ENCODE measurements around the gene TFE3.

DNA sequence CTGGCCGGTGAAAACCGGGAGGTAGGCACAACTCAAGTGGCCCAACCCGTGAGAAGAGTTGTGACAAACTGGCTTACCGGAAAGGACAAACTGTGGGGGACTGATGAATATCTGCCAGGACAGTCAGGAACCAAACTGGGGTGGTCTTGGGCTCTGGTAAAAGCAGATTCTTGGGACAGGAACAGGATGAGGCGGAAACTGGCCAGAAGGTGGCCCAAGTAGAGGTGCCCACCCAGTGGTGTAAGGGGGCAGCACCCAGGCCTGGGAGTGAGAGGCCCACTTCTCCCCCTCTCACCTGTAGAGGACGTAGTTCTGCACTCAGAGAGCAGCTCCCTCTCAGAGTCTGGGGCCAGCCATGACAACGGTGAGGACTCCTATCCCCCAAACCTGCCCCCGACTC is 21.6 kb upstream of the TFE3 start:
- TF ChIP-seq, protein P1, sequence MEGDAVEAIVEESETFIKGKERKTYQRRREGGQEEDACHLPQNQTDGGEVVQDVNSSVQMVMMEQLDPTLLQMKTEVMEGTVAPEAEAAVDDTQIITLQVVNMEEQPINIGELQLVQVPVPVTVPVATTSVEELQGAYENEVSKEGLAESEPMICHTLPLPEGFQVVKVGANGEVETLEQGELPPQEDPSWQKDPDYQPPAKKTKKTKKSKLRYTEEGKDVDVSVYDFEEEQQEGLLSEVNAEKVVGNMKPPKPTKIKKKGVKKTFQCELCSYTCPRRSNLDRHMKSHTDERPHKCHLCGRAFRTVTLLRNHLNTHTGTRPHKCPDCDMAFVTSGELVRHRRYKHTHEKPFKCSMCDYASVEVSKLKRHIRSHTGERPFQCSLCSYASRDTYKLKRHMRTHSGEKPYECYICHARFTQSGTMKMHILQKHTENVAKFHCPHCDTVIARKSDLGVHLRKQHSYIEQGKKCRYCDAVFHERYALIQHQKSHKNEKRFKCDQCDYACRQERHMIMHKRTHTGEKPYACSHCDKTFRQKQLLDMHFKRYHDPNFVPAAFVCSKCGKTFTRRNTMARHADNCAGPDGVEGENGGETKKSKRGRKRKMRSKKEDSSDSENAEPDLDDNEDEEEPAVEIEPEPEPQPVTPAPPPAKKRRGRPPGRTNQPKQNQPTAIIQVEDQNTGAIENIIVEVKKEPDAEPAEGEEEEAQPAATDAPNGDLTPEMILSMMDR (conservative IDR thresholded peaks at IDR 0.05; ENCODE audit: low read depth in 2 of 2) = no peak
- no peak for TF ChIP-seq POLR2AphosphoS5 (IDR thresholded peaks at IDR 0.05; ENCODE audit: low read depth)
- TF ChIP-seq ZNF114 (CRISPR knock-in tag; IDR thresholded peaks at IDR 0.05) = no peak
- TF ChIP-seq EZH2 (IDR thresholded peaks at IDR 0.05; ENCODE audit: low read depth, unreplicated experiment) = no peak
- TF ChIP-seq EZH2phosphoT487 (IDR thresholded peaks at IDR 0.05; ENCODE audit: unreplicated experiment) = no peak
- TF ChIP-seq, protein P2, sequence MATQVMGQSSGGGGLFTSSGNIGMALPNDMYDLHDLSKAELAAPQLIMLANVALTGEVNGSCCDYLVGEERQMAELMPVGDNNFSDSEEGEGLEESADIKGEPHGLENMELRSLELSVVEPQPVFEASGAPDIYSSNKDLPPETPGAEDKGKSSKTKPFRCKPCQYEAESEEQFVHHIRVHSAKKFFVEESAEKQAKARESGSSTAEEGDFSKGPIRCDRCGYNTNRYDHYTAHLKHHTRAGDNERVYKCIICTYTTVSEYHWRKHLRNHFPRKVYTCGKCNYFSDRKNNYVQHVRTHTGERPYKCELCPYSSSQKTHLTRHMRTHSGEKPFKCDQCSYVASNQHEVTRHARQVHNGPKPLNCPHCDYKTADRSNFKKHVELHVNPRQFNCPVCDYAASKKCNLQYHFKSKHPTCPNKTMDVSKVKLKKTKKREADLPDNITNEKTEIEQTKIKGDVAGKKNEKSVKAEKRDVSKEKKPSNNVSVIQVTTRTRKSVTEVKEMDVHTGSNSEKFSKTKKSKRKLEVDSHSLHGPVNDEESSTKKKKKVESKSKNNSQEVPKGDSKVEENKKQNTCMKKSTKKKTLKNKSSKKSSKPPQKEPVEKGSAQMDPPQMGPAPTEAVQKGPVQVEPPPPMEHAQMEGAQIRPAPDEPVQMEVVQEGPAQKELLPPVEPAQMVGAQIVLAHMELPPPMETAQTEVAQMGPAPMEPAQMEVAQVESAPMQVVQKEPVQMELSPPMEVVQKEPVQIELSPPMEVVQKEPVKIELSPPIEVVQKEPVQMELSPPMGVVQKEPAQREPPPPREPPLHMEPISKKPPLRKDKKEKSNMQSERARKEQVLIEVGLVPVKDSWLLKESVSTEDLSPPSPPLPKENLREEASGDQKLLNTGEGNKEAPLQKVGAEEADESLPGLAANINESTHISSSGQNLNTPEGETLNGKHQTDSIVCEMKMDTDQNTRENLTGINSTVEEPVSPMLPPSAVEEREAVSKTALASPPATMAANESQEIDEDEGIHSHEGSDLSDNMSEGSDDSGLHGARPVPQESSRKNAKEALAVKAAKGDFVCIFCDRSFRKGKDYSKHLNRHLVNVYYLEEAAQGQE (IDR thresholded peaks at IDR 0.05; ENCODE audit: unreplicated experiment) = no peak

All from GM23338 (cell line).